Common myeloid progenitor, CD34-positive (primary cell): ENCODE measurements around the gene PPID.
"Not testable (repeated sequence)": the region's sequence is repeated elsewhere in the genome, so short reads cannot be mapped to it uniquely, and the experiment has no call there.

Source experiments
- CTCF ChIA-PET: fragments of 350-600 bp; sonication (Branson Sonifier 250); formaldehyde crosslinking; loops from one replicate; lab custom pipeline; 2021; ENCODE audit warnings: antibody characterized with exemption; lab: Charles Lee
- POLR2A ChIA-PET: fragments of 350-600 bp; sonication (Branson Sonifier 250); formaldehyde crosslinking; loops from one replicate; lab custom pipeline; 2021; ENCODE audit warnings: antibody characterized with exemption; lab: Charles Lee
- DNase-seq, 3 donors: peaks; one replicate each; pipeline versions ENCODE4 v3.0.0 to v3.0.0-alpha.2; 2013
- H3K27ac ChIP-seq, 2 experiments: 1 replicate in 1 of 2; 2 replicates in 1 of 2; pipeline ENCODE4 v1.7.0; 2013; ENCODE audit warnings: inconsistent platforms in 2 of 2, low read length in 2 of 2, mild to moderate bottlenecking in 2 of 2, low read depth in 1 of 2, moderate library complexity in 1 of 2; ENCODE audit not compliant: severe bottlenecking in 2 of 2, insufficient read depth in 1 of 2, poor library complexity in 1 of 2
- H3K27me3 ChIP-seq, 5 experiments: replicated peaks in 2 of 5; 1 replicate in 3 of 5; 2 replicates in 2 of 5; pipeline versions ENCODE4 v1.6.1 to v1.7.0; 2013; ENCODE audit warnings: low read length in 4 of 5, mild to moderate bottlenecking in 2 of 5, moderate library complexity in 2 of 5, inconsistent platforms in 1 of 5; ENCODE audit not compliant: insufficient read depth in 5 of 5, control insufficient read depth in 4 of 5
- H3K36me3 ChIP-seq, 4 experiments: 1 replicate in 2 of 4; 2 replicates in 2 of 4; pipeline versions ENCODE4 v1.6.1 to v1.7.0; 2013; ENCODE audit warnings: low read length in 3 of 4, control low read depth in 1 of 4, mild to moderate bottlenecking in 1 of 4; ENCODE audit not compliant: control insufficient read depth in 4 of 4, insufficient read depth in 4 of 4
- H3K4me1 ChIP-seq, 4 experiments: 1 replicate in 3 of 4; 2 replicates in 1 of 4; pipeline versions ENCODE4 v1.6.1 to v1.7.1; 2013; ENCODE audit warnings: low read length in 3 of 4, mild to moderate bottlenecking in 3 of 4, control low read depth in 1 of 4, inconsistent platforms in 1 of 4, moderate library complexity in 1 of 4; ENCODE audit not compliant: control insufficient read depth in 4 of 4, insufficient read depth in 4 of 4; ENCODE audit errors: control extremely low read depth in 1 of 4
- H3K4me3 ChIP-seq, 7 experiments: 1 replicate in 4 of 7; 2 replicates in 3 of 7; pipeline versions ENCODE4 v1.5.1 to v1.7.0; 2013; ENCODE audit warnings: mild to moderate bottlenecking in 7 of 7, low read length in 6 of 7, moderate library complexity in 6 of 7, inconsistent platforms in 2 of 7, low read depth in 2 of 7, control low read depth in 1 of 7; ENCODE audit not compliant: insufficient read depth in 4 of 7, control insufficient read depth in 1 of 7; ENCODE audit errors: extremely low read depth in 1 of 7
- H3K9me3 ChIP-seq, 5 experiments: 1 replicate in 4 of 5; 2 replicates in 1 of 5; pipeline versions ENCODE4 v1.6.1 to v1.7.1; 2013; ENCODE audit warnings: low read length in 4 of 5, mild to moderate bottlenecking in 2 of 5, inconsistent platforms in 1 of 5, low read depth in 1 of 5, moderate library complexity in 1 of 5; ENCODE audit not compliant: control insufficient read depth in 4 of 5, insufficient read depth in 2 of 5; ENCODE audit errors: control extremely low read depth in 1 of 5
- WGBS: methylation state at CpG from one replicate; pipeline ENCODE4 v1.1.5; 2013; ENCODE audit not compliant: insufficient coverage; 5-methylcytosine and 5-hydroxymethylcytosine counted together

PPID gene

DNA sequence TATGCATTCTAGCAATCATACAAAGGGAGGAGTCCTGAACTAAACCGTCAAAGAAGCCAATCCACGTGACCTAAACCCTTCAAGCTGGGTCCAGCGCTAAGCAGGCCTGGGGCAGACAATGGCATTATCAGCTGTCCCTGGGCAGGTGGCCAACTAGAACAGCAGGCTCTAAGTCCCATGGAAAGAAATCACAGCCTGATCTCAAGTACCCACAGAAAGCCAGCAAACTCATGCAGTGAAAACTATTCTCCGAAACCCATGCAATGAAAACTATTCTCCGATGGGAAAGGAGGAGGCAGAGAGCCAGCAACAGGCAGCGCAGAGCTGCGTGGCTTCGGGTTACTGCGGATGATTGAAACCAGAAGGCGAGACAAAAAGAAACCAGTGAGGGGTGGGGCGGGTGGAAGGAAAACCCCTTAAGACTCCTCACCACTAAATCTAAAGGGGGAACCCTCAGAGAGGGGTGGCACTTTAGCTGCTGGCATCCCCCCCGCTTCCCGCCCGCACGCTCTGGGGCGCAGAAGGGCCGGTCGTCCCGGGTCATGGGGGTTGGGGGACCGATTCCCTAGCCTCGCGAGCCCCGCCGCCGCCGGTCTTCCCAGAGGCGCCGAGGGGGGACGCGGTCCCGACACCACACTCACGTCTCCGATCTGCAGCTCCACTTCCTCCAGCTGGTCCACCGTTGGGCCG lies 52.1 kb downstream of the PPID start:
- peak overlapping the region; percentile 83 to 97 (median 92) for H3K4me3 ChIP-seq
- CTCF ChIA-PET, result interaction anchor here (0.8 to 1.5 kb wide), 4 partner anchors 14 to 417 kb away, joined by 3 to 4 read pairs (median 3); no protein-coding TSS in a partner anchor
- peak overlapping the region; percentile 70 to 95 for H3K27ac ChIP-seq
- H3K9me3 ChIP-seq, result no peaks in the 10 kb centered on the region
- 0% methylated on average over 26 of the region's 35 CpGs for WGBS
- H3K27me3 ChIP-seq, result no peaks in the 10 kb centered on the region
- H3K36me3 ChIP-seq, result peaks cover 0 to 4% (median 0%) of the 10 kb centered on the region in 4 experiments
- H3K4me1 ChIP-seq, result peaks cover 9 to 21% (median 16%) of the 10 kb centered on the region in 4 experiments
- peak; percentile 34 to 87 (median 86) for DNase-seq
- POLR2A ChIA-PET, result no interaction called here

DNA sequence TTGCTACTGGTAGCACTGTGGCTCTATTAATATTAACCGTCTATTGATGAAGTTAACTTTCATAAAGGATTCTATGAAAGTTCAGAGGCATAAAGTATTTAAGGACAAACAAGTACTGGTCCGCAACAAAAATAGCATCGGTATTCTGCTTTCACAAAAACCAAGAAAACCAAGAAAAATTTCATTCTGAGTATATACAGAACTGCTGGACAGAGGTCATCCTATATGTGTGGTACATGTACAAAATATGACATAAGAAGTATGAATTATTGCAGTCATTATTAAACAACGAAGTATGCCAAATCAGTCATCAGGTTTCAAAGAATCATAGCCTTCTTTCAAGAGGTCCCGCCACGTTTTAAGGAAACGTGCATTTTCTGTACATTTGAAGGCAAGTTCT lies 53.9 kb downstream of the PPID start:
- H3K9me3 ChIP-seq, result no peaks in the 10 kb centered on the region
- H3K4me3 ChIP-seq, result no peak overlapping the region
- 94% methylated on average over 3 of the region's 7 CpGs for WGBS
- ChIA-PET CTCF (interaction anchor here (1.2 kb wide), 1 partner anchor 523 kb away, joined by 7 read pairs; no protein-coding TSS in a partner anchor), POLR2A (no interaction called here)
- no peak overlapping the region for H3K27ac ChIP-seq
- peaks cover 9 to 28% (median 18%) of the 10 kb centered on the region in 4 experiments for H3K4me1 ChIP-seq
- no peaks in the 10 kb centered on the region for H3K27me3 ChIP-seq
- H3K36me3 ChIP-seq, result peaks cover 0 to 4% (median 0%) of the 10 kb centered on the region in 4 experiments
- DNase-seq, result no peak

DNA sequence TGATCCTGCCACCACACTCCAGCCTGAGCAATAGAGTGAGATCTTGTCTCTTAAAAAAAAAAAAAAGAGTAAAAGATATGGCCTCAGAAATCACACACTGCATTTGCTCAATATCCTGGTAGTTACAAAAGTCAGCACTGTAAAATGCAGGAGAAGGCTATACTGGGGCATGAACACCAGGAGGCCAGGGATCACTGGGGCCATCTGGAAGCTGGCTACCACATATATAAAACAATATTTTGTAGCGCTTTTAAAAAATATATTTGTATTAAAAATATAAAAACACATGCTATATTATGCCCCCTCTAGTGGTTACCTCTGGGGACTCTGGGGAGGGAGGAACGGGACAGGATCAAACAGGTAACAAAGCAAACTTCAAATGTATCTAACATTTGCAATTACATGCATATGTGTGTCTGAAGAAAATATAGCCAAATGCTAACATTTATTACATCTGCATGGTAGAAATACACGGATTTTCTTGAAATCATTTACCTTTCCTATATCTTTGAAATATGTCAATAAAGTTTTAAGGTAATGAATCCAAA lies 55.5 kb downstream of the PPID start:
- Histone ChIP-seq H3K27me3 (no peaks in the 10 kb centered on the region), H3K4me1 (peaks cover 9 to 34% (median 25%) of the 10 kb centered on the region in 4 experiments), H3K27ac (no peak overlapping the region), H3K36me3 (peaks cover 0 to 4% (median 0%) of the 10 kb centered on the region in 4 experiments), H3K9me3 (no peaks in the 10 kb centered on the region), H3K4me3 (no peak overlapping the region)
- no CpG with 5 or more reads among the region's 3 CpGs for WGBS
- ChIA-PET CTCF (interaction anchor here (0.8 to 1.4 kb wide), 4 partner anchors 10 to 407 kb away, joined by 3 to 5 read pairs (median 4); no protein-coding TSS in a partner anchor), POLR2A (no interaction called here)
- DNase-seq, result peak; percentile 67 to 76 (median 74)

DNA sequence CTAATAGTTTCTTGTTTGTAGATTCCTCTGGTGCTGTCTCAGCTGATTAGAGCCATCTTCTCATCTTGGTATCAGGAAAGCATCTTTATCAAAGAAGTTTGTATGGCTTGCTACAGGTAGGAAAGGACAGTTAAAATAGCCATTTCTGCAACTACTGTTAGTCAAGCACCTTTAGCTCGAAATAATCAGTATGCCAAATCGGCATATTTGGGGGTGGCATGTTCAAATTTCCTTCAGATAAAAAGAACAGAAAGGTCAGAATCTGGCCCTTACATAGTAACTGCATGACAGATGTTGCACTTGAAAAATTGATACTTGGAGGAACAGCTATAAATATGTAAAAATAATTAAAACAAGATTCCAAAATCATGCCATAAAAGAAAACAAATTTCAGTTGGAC lies 56.3 kb downstream of the PPID start:
- POLR2A ChIA-PET, result no interaction called here
- WGBS, result 100% methylated on average over 2 of the region's 2 CpGs
- CTCF ChIA-PET, result interaction anchor here (0.7 to 1.3 kb wide), 4 partner anchors 9 to 534 kb away, joined by 3 to 5 read pairs (median 3); no protein-coding TSS in a partner anchor
- DNase-seq, result no peak
- H3K27ac ChIP-seq, result no peak overlapping the region
- H3K4me1 ChIP-seq, result peaks cover 9 to 28% (median 22%) of the 10 kb centered on the region in 4 experiments
- H3K4me3 ChIP-seq, result no peak overlapping the region
- H3K9me3 ChIP-seq, result no peaks in the 10 kb centered on the region
- no peaks in the 10 kb centered on the region for H3K27me3 ChIP-seq
- H3K36me3 ChIP-seq, result peaks cover 0 to 4% (median 0%) of the 10 kb centered on the region in 4 experiments

DNA sequence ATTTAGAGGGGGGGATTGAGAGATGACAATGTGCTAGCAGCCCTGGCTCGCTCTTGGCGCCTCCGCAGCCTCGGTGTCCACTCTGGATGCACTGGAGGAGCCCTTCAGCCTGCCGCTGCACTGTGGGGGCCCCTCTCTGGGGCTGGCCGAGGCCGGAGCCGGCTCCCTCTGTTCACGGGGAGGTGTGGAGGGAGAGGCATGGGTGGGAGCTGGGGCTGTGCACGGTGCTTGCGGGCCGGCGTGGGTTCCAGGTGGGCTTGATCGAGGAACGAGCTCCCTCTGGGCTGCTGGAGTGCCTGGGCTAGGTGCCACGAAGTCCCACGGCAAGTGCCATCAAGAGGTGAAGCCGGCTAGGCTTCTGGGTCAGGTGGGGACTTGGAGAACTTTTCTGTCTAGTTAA lies 58.4 kb downstream of the PPID start:
- Histone ChIP-seq H3K4me1 (peaks cover 0 to 17% (median 13%) of the 10 kb centered on the region in 4 experiments), H3K27ac (no peak overlapping the region), H3K27me3 (no peaks in the 10 kb centered on the region), H3K9me3 (no peaks in the 10 kb centered on the region), H3K4me3 (no peak overlapping the region), H3K36me3 (peaks cover 0 to 4% (median 0%) of the 10 kb centered on the region in 4 experiments)
- DNase-seq, result no peak
- ChIA-PET CTCF (interaction anchor here (0.8 to 1.3 kb wide), 3 partner anchors 40 to 86 kb away, joined by 3 to 4 read pairs (median 3); no protein-coding TSS in a partner anchor), POLR2A (no interaction called here)
- 96% methylated on average over 13 of the region's 18 CpGs for WGBS

DNA sequence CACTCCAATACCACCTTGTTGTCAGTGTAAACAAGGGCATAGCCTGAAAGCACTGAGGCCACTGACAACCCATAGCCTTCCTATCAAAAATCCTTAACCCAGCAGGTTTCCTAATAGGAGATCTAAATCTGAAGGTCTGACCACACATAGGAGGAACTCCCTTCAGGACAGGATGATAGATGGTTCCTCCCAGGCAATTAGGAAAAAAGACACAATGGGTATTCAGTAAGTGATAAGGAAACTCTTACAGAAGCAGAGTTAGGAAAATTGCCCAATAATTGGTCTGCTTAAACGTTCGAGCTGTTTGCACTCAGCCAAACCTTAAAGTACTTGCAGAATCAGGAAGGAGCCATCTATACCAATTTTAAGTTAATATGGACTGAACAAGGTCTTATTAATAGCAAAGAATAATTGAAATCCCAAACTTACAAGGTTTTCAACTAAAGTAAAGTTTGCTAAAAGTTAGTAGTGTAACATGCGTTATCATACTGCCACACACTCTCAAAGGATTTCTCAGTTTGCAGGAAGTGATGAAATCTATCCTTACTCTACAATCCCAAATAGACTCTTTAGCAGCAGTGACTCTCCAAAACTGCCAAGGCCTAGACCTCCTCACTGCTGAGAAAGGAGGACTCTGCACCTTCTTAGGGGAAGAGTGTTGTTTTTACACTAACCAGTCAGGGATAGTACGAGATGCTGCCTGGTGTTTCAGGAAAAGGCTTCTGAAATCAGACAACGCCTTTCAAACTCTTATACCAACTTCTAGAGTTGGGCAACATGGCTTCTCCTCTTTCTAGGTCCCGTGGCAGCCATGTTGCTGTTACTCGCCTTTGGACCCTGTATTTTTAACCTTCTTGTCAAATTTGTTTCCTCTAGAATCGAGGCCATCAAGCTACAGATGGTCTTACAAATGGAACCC lies 59.2 kb downstream of the PPID start:
- H3K27ac ChIP-seq, result peak overlapping the region in 1 of 2 experiments; percentile 34
- H3K36me3 ChIP-seq, POLR2A ChIA-PET, H3K27me3 ChIP-seq, H3K9me3 ChIP-seq: not testable (repeated sequence)
- peak overlapping the region in 1 of 7 experiments; percentile 32 for H3K4me3 ChIP-seq
- peak; percentile 19 to 53 (median 37) for DNase-seq
- CTCF ChIA-PET, result interaction anchor here (0.8 to 1.3 kb wide), 3 partner anchors 39 to 86 kb away, joined by 3 to 4 read pairs (median 3); no protein-coding TSS in a partner anchor
- WGBS, result 80% methylated on average over 5 of the region's 8 CpGs
- H3K4me1 ChIP-seq, result peaks cover 0 to 17% (median 13%) of the 10 kb centered on the region in 4 experiments
